Mammary epithelial cell (primary cell): ENCODE data around the gene RASEF.

ENCODE experiments used
- CTCF ChIP-seq, 2 donors: IDR thresholded peaks in 1 of 2; conservative IDR thresholded peaks in 1 of 2; 2 replicates each; pipeline ENCODE4 v1.5.1; 2011 to 2012; ENCODE audit warnings: inconsistent platforms in 2 of 2, low read length in 2 of 2, mild to moderate bottlenecking in 2 of 2, control low read depth in 1 of 2, low read depth in 1 of 2; ENCODE audit not compliant: insufficient read depth in 1 of 2; ENCODE audit errors: extremely low read depth in 1 of 2
- EZH2 ChIP-seq: IDR thresholded peaks from 2 replicates; pipeline ENCODE4 v1.6.1; 2012; ENCODE audit warnings: low read length, inconsistent platforms, borderline replicate concordance

- TF ChIP-seq CTCF (conservative IDR thresholded peaks at IDR 0.05 in 1 of 2, IDR thresholded peaks at IDR 0.05 in 1 of 2; ENCODE audit: extremely low read depth in 1 of 2, insufficient read depth in 1 of 2, low read depth in 1 of 2, low read length in 2 of 2), result no peak
- no peak for TF ChIP-seq EZH2
Measured at GRCh38 chr9:83013867-83014605, 48.9 kb downstream of the RASEF start.
